ENCODE measurements around the gene MMP14. TPM values are rescaled to one million over a fixed set of nuclear protein-coding genes. Genes with fewer than 3 reads are reported as not detected.

MMP14 gene
- total and polyA plus RNA-seq, 11 donors = 14.0 to 90.6 (median 24.8) TPM

DNA sequence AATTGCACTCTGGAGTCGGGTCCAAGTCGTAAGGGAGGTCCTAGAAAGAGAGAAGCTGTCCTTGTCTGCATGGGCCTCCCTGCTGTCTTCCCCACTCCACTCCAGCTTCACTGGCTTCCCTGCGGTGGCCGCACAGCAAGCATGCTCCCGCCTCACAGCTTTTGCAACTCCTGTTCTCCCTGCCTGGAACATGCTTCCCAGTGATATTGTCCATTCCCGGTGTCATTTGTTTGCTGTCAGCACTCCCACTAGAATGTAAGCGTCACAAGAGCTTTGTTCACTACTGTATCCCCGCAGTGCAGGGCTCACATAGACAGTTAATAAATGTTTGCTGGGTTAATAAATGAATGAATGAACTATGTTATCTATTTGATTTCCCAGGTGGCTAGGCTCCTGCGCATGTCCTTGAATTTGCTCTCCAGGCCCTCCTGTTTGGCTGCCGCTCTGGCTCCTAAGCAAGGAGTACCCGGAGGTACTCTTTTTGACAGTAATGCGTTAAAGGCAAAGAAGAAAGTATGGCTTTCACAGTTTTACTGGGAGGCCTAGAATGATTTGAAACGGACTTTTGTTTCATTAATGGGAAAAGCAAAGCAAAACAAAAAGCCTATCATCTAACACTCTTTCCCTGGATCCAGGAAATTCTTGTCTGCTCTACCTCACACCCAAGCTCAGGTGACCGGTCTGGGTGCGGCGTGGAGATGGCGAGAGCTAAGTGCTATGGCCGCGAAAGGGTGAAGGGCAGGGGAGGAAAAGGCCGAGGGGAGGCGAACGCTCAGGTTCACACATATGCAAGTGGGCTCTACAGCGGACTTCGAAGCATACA is 15.0 kb upstream of the MMP14 start:
- intact Hi-C loops (cut with DNase I) = loop anchor here in 9 of 10 donors (1.0 to 10.0 kb wide), 7 partner anchors 31 to 437 kb away; no protein-coding TSS in a partner anchor
- ATAC-seq (peak in 1 of 4 donors; percentile 10), DNase-seq (peak in 1 of 5 donors; percentile 31)
- H3K9me3 ChIP-seq = no peaks in the 10 kb centered on the region
- no peak overlapping the region for H3K4me3 ChIP-seq
- H3K36me3 ChIP-seq = no peaks in the 10 kb centered on the region
- peaks cover 0 to 64% (median 22%) of the 10 kb centered on the region in 12 donors for H3K4me1 ChIP-seq
- H3K27me3 ChIP-seq = no peaks in the 10 kb centered on the region
- TF ChIP-seq POLR2A (IDR thresholded peaks at IDR 0.05) (no peak), CTCF (IDR thresholded peaks at IDR 0.05) (no peak)
- peak overlapping the region in 1 of 12 donors; percentile 23 for H3K27ac ChIP-seq
- WGBS, 4 donors = 77 to 84% (median 80%) methylated on average over 24 of the region's 24 CpGs

- Histone ChIP-seq H3K4me1 (peaks cover 0 to 58% (median 22%) of the 10 kb centered on the region in 12 donors), H3K4me3 (peak overlapping the region in 11 of 12 donors; percentile 14 to 59 (median 51)), H3K36me3 (no peaks in the 10 kb centered on the region), H3K9me3 (no peaks in the 10 kb centered on the region), H3K27me3 (no peaks in the 10 kb centered on the region), H3K27ac (peak overlapping the region in 7 of 12 donors; percentile 11 to 70 (median 24))
- ATAC-seq = peak in 1 of 4 donors; percentile 3
- 50 to 62% (median 60%) methylated on average over 31 to 32 of the region's 32 CpGs for WGBS, 4 donors
- no peak for DNase-seq
- intact Hi-C loops (cut with DNase I) = loop anchor here in 9 of 10 donors (1.0 to 10.0 kb wide), 7 partner anchors 31 to 437 kb away; no protein-coding TSS in a partner anchor
- TF ChIP-seq POLR2A (IDR thresholded peaks at IDR 0.05) (no peak), CTCF (IDR thresholded peaks at IDR 0.05) (no peak)
These were observed 14.3 kb upstream of the MMP14 start for GRCh38 chr14:22822016-22822570.

DNA sequence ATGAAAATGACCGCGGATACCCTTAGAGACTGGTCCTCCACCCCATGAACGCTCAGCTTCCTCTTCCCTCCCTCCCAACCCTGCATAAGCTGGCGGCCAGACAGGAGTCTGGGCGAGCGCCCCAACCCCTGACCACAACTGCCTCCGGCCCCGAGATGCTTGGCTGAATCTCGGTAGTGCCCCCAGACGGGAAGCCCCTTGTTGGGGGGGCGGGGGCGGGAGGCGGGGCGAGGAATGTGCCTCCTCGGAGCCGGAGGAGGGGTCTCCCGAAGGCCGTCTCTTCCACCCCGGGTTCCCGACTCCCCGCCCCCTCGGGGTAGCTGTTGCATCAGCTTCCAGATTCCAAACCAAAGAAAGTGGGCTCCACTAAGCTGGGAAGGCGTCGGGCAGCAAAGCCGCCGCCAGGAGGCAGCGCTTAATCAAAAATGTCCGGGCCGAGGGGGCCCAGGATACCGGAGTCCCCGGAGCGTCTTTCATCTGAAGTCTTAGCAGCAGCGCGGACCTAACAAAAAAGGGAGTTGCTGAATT is 13.8 kb upstream of the MMP14 start:
- DNase-seq (peak; percentile 72 to 86 (median 79)), ATAC-seq (peak; percentile 76 to 91 (median 85))
- no peaks in the 10 kb centered on the region for H3K9me3 ChIP-seq
- H3K36me3 ChIP-seq = no peaks in the 10 kb centered on the region
- intact Hi-C loops (cut with DNase I) = loop anchor here (1.0 to 10.0 kb wide), 7 partner anchors 30 to 438 kb away; no protein-coding TSS in a partner anchor
- peaks cover 0 to 54% (median 21%) of the 10 kb centered on the region in 12 donors for H3K4me1 ChIP-seq
- 1 to 2% (median 1%) methylated on average over 20 to 34 of the region's 34 CpGs for WGBS, 4 donors
- H3K27me3 ChIP-seq = no peaks in the 10 kb centered on the region
- H3K4me3 ChIP-seq = peak overlapping the region in 11 of 12 donors; percentile 14 to 59 (median 51)
- peak; percentile 71 to 98 (median 92) for TF ChIP-seq CTCF (IDR thresholded peaks at IDR 0.05)
- TF ChIP-seq POLR2A (IDR thresholded peaks at IDR 0.05) = no peak
- H3K27ac ChIP-seq = peak overlapping the region in 7 of 12 donors; percentile 11 to 70 (median 24)

All from heart left ventricle (tissue), 16 donors.